ENCODE data around the gene PRKAG2.

PRKAG2 gene

GRCh38 chr7:151817981-151818673 is 58.8 kb downstream of the PRKAG2 start:
- no peak for DNase-seq (ENCODE audit: low spot score)

DNA sequence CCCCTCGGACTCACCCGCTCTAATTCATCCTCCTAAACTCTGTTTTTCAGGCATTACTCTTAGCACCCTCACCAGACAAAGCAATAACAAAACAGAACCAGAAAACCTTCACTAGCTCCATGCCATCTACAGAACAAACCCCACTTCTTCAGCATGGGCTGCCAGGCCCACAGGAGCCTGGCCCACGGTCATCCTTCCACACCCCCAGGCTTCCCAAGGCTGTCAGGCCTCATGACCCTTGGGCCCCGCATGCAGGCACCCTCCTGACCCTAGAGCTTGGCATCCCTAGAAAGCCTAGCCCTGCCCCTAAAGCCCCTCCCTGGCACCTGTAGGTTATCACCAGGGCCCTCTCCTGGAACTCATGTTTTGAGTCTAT is 59.6 kb downstream of the PRKAG2 start:
- no peak for DNase-seq (ENCODE audit: low spot score)

DNA sequence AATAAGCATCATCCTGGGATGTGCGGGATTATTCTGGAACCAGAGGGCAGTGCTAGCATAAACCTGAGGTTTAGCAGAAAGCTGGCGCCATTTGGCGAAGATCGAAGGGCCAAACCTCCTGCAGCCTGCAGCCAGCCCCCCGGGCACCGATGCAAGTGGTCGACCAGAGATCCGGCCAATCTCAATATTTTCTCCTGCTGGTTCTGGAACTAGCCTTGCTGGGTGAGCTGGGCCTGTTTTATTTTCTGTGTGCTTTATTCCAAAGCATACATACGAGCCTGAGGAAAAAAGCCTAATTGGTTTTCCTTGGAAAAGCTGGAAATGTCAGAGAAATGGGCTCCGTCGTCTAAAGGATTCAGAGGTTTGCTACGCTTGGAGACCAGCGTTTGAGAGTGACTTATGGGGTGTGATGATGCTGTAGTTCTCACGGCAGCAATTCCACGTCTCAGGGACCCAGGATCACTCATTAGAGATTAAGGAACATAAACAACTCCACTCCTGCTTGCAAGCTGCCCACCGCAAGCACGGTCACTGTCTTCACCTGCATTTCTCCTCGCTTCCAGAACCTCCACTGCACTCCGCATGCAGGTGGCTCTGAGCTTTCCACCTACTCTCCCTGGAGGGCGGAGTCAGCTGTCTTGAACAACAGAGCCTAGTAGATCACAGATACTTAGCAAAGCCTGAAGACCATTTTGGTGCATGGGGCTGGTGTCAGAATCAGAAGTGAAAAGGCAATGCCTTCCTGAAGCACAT is 60.2 kb downstream of the PRKAG2 start:
- DNase-seq (ENCODE audit: low spot score) = no peak

GRCh38 chr7:151815419-151815818 is 61.5 kb downstream of the PRKAG2 start:
- DNase-seq (ENCODE audit: low spot score) = no peak

GRCh38 chr7:151814400-151815009 is 62.4 kb downstream of the PRKAG2 start:
- peak; percentile 45 for DNase-seq (ENCODE audit: low spot score)

DNA sequence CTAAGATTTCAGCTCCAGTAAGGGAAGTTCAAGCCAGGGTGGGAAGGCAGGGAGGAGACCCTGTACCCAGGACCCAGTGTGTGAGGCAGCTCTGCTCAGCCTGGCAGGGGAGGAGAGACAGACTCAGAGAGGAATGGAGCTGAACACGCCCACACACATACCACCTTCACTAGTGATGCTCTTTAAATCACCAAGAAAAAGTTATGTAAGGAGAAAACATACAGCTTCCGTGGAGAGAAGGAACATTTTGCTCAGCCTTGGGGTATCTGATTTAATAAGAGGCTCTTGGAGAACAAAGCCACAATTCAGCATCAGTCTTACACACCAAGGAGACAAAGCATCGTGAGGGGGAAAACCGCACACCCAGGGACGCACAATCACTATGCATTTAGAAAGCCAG is 62.9 kb downstream of the PRKAG2 start:
- DNase-seq (ENCODE audit: low spot score) = no peak

DNA sequence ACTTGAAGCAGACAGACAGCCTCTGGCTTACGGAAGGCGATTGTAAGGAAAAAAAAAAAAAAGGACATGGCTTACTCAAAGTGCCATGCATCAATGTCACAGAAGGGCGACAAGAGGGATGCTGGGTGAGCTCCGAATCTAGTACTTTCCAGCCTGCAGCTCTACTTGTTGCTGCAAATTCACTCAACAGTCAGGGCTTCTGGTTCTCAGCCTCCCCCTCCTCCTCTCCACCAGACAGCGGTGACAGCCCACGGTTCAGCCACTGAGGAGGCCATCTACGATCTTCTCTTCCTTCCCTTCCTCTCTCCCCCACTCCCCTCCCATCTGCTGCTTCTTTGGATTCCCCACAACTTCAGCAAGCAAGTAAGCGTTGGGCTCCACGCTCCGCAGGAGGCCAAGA is 63.5 kb downstream of the PRKAG2 start:
- peak; percentile 38 for DNase-seq (ENCODE audit: low spot score)

DNA sequence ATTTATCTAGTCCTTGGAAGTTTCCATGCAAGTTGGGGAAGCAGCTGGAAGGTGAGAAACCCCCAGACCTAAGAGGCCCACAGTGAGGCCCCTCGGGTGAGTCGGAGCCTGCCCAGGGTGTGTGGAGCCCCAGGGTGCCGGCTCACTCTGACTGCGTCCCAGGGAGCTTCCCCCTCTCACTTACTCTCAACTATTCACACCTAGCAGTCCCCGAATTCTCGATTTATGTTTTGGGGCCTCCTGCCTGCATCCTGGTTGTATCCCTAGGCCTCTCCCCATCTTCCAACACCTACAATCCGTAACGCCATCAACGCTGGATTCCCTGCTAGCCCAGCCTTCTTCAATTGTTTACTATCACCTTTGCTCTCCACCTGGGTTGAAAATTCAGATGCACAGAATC is 63.9 kb downstream of the PRKAG2 start:
- no peak for DNase-seq (ENCODE audit: low spot score)

- no peak for DNase-seq (ENCODE audit: low spot score)
Measured at GRCh38 chr7:151810441-151811232, 66.3 kb downstream of the PRKAG2 start.

DNA sequence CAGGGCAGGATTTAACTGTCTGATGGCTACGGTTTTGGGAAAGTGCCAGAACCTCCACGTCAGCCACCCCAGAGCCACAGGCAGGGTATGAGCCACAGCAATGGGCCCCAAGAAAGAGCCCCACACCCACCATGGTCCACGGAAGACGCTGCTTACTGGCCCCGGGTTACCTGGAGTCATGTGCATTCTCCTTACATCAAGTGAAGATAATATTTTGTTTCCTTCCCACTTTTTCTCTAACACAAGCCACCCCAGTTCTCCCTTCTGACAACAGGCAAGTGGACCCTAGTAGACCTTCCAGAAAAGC is 67.1 kb downstream of the PRKAG2 start:
- no peak for DNase-seq (ENCODE audit: low spot score)

GRCh38 chr7:151809146-151809863 is 67.6 kb downstream of the PRKAG2 start:
- no peak for DNase-seq (ENCODE audit: low spot score)

DNA sequence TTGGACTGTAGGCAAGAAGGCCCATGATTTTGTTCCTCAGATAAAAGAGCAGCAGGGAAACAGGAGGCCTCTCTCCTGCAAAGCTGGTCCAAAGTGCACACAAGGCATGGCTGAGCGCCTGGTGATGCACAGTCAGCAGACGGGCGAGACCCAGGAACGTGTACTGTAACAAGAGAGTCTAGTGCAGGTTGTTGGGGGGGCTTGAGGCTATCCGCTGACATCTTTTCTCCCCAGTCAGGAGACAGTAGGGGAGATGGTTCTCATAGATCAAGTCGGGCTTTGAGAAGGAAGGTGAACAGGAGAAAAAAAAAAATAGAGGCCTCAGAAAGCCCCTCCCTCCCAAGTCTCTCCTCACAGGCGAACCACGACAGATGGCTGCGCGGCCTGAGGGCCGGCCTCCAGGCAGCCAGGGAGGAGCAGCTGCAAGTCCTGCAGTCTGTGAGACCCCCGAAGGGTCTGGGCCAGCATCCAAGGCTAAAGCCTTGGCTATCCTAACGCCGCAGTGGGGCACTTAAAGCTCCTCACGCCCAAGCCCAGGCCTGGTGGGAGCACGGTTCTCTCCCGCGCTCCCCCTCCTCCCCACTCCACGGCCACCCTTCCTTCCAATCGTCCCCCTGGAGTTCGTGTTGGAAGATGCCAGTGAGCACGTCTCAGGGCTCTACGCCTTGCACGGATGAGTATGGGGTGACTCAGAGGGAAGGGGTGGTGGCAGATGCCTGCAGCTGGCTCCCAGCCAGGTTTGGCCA is 68.3 kb downstream of the PRKAG2 start:
- peak; percentile 75 for DNase-seq (ENCODE audit: low spot score)

DNA sequence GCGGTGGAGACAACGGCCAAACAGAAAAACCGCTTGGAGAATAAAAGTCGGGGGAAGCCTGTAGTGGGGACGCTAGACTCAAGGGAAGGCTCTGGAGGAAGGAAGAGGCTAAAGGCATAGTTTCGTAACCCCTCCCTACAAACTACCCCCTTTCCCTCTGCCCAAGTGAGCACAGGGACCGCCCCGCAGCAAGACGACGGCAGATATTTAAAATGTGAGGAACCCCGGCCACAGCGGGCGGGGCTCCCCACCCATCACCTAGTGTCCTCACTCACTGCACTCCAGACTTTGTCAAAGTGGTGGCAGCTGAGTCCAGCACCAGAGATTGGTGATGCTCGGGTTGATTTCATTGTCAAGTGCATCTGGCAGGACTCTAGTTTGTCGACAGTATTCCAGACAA is 69.1 kb downstream of the PRKAG2 start:
- DNase-seq (ENCODE audit: low spot score) = peak; percentile 46

DNA sequence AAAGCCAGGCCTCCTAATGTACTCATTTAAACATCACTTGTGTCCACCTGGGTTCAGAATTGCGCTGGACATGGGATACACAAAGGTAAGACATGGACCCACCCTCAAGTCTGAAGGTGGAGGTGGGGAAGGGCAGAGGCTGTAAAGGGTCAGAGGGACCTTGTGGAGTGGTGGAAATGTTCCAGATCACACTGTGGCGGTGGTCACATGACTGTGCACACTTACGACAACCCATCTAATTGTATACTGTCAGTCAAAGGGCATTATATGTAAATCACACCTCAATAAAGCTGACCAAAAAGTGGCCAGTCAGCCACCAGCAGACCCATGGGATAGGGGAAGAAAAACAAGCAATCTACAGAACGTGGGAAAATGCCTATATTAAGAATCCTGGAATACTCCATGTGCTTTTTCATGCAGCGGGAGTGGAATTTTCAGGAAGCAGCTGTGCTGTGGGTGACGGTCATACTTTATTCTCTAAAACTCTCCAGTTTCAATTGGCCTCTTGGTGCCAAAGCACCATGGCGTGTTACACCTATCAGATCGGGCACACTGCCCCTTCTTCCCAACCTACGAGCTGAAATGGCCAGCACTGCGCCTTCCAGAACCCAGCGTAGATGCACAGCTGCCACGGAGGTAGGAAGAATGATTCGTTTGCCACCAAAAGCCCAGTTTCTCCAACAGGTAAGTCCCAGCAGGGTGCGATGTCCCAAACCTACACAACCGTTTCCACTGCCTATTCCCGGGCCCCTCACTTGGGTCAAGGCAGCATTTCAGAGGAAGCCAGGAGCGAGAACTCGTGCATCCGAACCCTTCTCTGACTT is 69.8 kb downstream of the PRKAG2 start:
- DNase-seq (ENCODE audit: low spot score) = no peak

DNA sequence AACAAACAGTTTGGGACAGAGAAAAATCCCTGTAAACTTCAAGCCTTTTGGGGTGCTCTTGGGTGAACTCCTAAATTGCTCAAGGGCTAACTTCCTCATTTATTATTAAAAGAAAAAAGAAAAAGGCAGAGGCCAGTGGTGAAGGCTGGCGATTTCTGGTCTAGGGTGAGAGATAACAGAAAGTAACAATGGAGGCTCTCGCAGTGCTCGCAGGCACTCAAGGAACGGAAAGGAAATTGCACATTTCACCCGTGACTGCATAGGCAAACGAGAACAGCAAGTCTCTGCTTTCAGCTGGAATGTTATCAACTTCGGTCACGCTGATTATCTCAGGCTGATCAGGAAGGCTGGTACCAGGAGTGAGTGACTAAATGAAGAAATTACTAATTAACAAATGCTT is 70.7 kb downstream of the PRKAG2 start:
- no peak for DNase-seq (ENCODE audit: low spot score)

GRCh38 chr7:151805191-151805590 is 71.7 kb downstream of the PRKAG2 start:
- no peak for DNase-seq (ENCODE audit: low spot score)

DNA sequence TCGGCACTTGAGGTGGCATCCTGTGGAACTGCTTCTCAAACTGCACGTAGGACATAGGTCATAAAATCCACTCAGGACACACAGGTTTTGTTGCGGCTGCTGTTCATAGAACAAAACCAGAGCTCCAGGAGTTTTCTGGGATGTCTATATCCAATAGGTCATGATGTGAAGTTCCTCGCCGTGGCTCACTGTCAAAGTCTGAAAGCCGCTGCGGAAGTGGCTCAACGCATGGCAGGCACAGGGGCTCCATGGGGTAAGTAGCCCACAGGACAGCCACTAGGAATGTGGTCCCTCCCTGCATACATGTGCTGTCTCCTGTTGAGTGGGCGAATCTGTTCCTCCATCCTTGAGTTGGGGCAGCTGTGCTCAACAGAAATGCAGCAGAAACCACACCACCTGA is 72.2 kb downstream of the PRKAG2 start:
- DNase-seq (ENCODE audit: low spot score) = no peak

GRCh38 chr7:151803841-151804240 is 73.1 kb downstream of the PRKAG2 start:
- no peak for DNase-seq (ENCODE audit: low spot score)

DNA sequence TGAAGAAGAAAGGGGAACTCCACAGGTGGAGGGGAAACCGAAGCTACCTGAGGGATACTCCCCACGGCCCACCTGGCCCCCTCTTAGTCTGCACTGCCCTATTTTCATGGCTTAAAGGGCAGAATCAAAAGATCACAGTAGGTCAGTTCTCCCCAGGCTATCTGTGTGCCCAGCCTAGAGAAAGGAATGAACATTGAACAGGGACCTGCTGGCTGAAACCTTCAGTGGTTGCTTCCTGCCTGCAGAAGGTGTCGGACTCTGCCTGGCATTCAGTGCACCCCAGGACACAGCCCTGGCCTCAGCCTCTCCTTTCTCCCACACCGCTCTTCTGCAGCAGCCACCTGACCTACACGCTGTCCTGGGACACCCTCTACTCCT is 74.5 kb downstream of the PRKAG2 start:
- DNase-seq (ENCODE audit: low spot score) = no peak

All from SK-N-DZ (cell line).